Midbrain (tissue), 1 donor: Measurements from ENCODE around the gene SNRNP35.
A peak's percentile ranks its signal among the peaks of the same experiment; 100 is the strongest.
"Not testable (repeated sequence)": the region's sequence is repeated elsewhere in the genome, so short reads cannot be mapped to it uniquely, and the experiment has no call there.

Source experiments
- DNase-seq: peaks from one replicate; lab custom pipeline; 2025; lab: John Stamatoyannopoulos, UW

The SNRNP35 gene

GRCh38 chr12:123457980-123458779 is at the start of gene SNRNP35:
Gene SNRNP35, plus strand, starts transcription at chr12:123458139. Its CDS starts 7,402 bp downstream, at chr12:123465541.
- peak; percentile 82 for DNase-seq

GRCh38 chr12:123408619-123409018 is 49.3 kb upstream of the SNRNP35 start:
- not testable (repeated sequence) for DNase-seq

GRCh38 chr12:123409284-123410040 is 48.5 kb upstream of the SNRNP35 start:
- DNase-seq, result not testable (repeated sequence)

DNA sequence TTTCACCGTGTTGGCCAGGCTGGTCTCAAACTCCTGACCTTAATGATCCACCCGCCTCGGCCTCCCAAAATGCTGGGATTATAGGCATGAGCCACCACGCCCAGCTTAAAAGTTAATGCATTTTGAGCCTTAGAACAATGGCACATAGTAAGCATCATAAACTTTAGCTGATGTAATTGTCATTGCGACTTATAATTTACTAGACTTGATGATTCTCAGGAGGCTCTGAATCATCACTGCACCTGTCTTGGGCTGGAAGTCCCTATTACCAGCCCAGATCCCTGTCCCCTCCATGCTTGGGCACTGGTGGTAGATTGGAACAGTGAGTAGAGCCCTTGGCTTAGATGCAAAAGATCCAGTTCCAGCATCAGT is 47.9 kb upstream of the SNRNP35 start:
- DNase-seq, result no peak

- DNase-seq, result no peak
Measured at GRCh38 chr12:123421314-123421713, 36.6 kb upstream of the SNRNP35 start.

GRCh38 chr12:123427036-123427769 is 30.7 kb upstream of the SNRNP35 start:
- no peak for DNase-seq

GRCh38 chr12:123428591-123428990 is 29.3 kb upstream of the SNRNP35 start:
- no peak for DNase-seq

- DNase-seq, result not testable (repeated sequence)
Measured at GRCh38 chr12:123429101-123429500, 28.8 kb upstream of the SNRNP35 start.

DNA sequence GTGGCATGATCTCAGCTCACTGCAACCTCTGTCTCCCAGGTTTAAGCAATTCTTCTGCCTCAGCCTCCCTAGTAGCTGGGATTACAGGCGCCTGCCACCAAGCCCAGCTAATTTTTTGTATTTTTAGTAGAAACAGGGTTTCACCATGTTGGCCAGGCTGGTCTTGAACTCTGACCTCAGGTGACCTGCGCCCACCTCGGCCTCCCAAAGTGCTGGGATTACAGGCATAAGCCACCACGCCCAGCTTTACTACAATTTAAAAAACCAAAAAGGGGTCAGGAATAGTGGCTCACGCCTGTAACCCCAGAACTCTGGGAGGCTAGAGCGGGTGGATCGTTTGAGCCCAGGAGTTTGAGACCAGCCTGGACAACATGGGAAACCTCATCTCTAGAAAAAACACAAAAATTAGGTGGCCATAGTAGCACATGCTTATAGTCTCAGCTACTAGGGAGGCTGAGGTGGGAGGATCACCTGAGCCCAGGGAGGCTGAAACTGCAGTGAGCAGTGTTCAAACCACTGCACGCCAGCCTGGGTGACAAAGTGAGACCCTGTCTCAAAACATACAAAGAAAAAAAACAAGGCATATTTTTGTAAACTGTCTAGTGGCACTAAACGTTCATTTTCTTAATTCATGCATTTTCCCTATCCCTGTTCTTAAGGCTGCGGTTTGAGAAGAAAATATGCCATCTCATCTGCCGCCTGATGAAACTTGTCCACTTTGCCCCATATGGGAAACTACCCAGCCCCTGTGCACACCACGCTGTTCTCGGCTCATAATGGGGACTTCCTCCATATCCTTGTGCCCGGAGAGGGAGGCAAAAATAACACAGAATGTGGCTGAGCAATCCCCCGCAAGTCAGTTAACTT is 25.8 kb upstream of the SNRNP35 start:
- DNase-seq, result not testable (repeated sequence)

DNA sequence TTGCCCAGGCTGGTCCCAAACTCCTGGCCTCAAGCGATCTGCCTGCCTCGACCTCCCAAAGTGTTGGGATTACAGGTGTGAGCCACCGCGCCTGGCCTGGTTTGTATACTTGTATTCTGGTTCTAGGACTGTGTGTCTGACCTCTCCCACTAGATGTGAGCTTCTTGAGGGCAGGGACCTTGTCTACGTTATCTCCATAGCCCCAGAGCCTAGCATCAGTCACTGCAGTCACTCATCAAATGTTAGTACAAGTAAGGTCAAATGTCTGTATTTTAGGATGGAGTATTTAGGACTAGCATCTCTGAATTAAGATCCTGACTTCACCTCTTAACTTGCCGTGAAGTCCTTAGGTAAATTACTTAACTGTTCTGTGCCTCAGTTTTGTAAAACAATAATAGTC is 24.3 kb upstream of the SNRNP35 start:
- no peak for DNase-seq

- no peak for DNase-seq
Measured at GRCh38 chr12:123435636-123436016, 22.3 kb upstream of the SNRNP35 start.

- DNase-seq, result peak; percentile 72
Measured at GRCh38 chr12:123436017-123436964, 21.6 kb upstream of the SNRNP35 start, which contains the start of gene RILPL2. Gene RILPL2, minus strand, starts transcription at chr12:123436684. Its CDS starts 264 bp downstream, at chr12:123436420.

DNA sequence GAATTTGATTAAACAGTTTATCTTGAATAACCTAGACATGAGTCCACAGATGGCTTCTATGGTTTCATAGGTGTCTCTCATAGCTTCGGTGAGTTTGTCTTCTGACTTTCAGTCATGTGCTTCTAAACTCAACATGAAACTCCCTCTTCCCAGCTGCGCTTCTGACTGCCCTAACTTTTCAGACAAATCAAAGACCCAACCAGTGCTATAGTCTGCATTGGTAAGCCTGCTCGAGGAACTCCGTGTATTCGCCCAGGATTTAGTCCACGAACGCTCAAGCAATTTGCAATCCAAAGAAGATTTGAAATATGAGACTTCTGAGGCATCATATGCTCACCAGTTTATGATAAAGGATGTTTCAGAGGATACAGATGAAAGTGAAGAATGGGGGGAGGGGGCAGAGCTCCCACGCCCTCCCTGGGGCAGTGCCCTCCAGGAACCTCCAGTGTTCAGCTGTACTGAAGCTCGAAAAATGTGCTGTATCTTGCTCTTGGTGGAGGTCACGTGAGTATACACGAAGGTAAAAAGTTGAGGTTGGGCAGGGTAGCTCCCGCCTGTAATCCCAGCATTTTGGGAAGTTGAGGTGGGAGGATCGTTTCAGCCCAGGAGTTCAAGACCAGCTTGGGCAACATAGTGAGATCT is 16.3 kb upstream of the SNRNP35 start:
- DNase-seq, result no peak

DNA sequence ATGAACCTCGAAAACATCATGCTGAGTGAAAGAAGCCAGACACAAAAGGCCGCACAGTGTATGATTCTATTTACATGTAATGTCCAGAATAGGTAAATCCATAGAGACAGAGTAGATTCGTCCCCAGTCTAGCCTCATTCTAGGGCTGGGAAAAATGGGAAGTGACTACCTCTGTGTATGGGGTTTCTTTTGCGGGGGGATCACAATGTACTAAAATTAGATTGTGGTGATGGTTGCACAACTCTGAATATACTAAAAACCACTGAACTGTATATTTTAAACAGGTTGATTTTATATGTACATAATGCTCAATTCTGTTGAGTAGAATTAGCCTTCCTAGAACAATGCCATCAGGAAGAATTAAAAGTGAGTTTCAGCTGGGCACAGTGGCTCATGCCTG is 15.2 kb upstream of the SNRNP35 start:
- no peak for DNase-seq

DNA sequence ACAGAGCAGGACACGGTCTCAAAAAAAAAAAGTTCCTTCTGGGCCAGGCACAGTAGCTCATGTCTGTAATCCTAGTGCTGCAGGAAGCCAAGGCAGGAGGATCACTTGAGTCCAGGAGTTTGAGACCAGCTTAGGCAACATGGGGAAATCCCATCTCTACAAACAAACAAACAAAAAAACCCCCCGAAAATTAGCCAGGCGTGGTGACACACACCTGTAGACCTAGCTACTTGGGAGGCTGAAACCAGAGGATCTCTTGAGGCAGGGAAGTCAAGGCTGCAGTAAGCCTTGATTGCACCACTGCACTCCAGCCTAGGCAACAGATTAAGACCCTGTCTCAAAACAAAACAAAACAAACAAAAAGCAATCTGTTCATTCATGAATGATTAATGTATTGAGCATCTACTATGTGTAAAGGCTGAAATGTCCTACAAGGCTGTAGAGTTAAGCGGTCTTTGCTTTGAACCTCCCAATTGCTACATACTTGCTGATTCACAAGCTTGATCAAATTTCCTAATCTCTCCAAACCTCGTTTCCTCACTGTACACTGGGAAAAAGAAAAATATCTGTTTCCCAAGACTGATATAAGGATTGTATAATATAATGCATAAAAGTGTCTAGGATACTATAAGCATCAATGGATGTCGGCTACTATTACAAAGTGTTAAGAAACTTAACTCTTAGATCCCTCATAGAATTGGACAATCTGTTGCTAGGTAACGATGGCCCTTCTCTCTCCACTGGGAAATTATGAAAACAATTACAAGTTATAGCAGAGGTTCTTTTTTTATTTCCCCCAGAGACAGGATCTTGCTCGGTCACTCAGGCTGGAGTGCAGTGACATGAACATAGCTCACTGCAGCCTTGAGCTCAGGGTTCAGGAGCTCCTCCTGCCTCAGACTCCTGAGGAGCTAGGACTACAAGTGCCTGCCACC is 13.6 kb upstream of the SNRNP35 start:
- DNase-seq, result no peak

- DNase-seq, result no peak
Measured at GRCh38 chr12:123445388-123446332, 12.3 kb upstream of the SNRNP35 start.

DNA sequence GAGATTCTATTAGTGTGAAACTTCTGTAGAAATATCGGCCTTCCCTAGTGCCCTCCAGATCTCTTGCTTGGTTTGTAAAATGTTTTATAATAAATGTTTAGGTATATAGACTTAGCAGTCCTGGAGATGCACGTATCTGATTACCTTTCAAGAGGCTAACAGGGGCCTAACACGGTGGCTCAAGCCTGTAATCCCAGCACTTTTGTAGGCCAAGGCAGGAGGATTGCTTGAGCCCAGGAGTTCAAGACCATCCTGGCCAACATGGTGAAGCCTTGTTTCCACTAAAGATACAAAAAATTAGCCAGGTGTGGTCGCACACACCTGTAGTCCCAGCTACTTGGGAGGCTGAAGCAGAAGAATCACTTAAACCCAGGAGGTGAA is 11.6 kb upstream of the SNRNP35 start:
- DNase-seq, result no peak
